ENCODE data around the gene SCYGR1. TPM values are rescaled to one million over a fixed set of nuclear protein-coding genes. Genes with fewer than 3 reads are reported as not detected.

SCYGR1 gene
- total RNA-seq, 1 experiment from 2014 or later, result not detected

GRCh38 chr2:227406177-227407031 lies 18.7 kb upstream of the SCYGR1 start:
- Mint-ChIP-seq H3K9me3 (ENCODE audit: low read depth, unreplicated experiment) (no peaks in the 10 kb centered on the region), H3K4me1 (ENCODE audit: low read depth, unreplicated experiment) (peaks cover 50% of the 10 kb centered on the region), H3K27ac (ENCODE audit: unreplicated experiment) (peak overlapping the region; percentile 86), H3K36me3 (ENCODE audit: insufficient read depth, unreplicated experiment) (peaks cover 19% of the 10 kb centered on the region), H3K27me3 (ENCODE audit: unreplicated experiment) (no peaks in the 10 kb centered on the region), H3K4me3 (ENCODE audit: low read depth, unreplicated experiment) (no peak overlapping the region)
- CTCF ChIA-PET, result interaction anchor here (0.9 to 2.8 kb wide), 12 partner anchors 10 to 456 kb away, joined by 3 to 19 read pairs (median 4); no protein-coding TSS in a partner anchor
- intact Hi-C loops (cut with micrococcal nuclease; ENCODE audit: unreplicated experiment), result loop anchor here (1.0 to 5.0 kb wide), 7 partner anchors 56 to 478 kb away; no protein-coding TSS in a partner anchor
- TSS peak; percentile 99 for BruUV-seq (replicated peaks)
- peak; percentile 78 for DNase-seq
- peak; percentile 69 for TF ChIP-seq CTCF (IDR thresholded peaks at IDR 0.05; ENCODE audit: unreplicated experiment)

- H3K4me3 Mint-ChIP-seq (ENCODE audit: low read depth, unreplicated experiment), result no peak overlapping the region
- peaks cover 63% of the 10 kb centered on the region for H3K4me1 Mint-ChIP-seq (ENCODE audit: low read depth, unreplicated experiment)
- no peaks in the 10 kb centered on the region for H3K27me3 Mint-ChIP-seq (ENCODE audit: unreplicated experiment)
- TF ChIP-seq CTCF (IDR thresholded peaks at IDR 0.05; ENCODE audit: unreplicated experiment), result no peak
- H3K36me3 Mint-ChIP-seq (ENCODE audit: insufficient read depth, unreplicated experiment), result peaks cover 19% of the 10 kb centered on the region
- no peak overlapping the region for H3K27ac Mint-ChIP-seq (ENCODE audit: unreplicated experiment)
- no TSS peak for BruUV-seq (replicated peaks)
- CTCF ChIA-PET, result interaction anchor here (0.6 to 1.8 kb wide), 4 partner anchors 9 to 362 kb away, joined by 3 to 17 read pairs (median 4); no protein-coding TSS in a partner anchor
- intact Hi-C loops (cut with micrococcal nuclease; ENCODE audit: unreplicated experiment), result loop anchor here (5.0 kb wide), 2 partner anchors 173 to 458 kb away; no protein-coding TSS in a partner anchor
- no peaks in the 10 kb centered on the region for H3K9me3 Mint-ChIP-seq (ENCODE audit: low read depth, unreplicated experiment)
- DNase-seq, result no peak
These were observed 17.0 kb upstream of the SCYGR1 start for GRCh38 chr2:227404585-227405271.

- CTCF ChIA-PET, result no interaction called here
- BruUV-seq (replicated peaks), result no TSS peak
- intact Hi-C loops (cut with micrococcal nuclease; ENCODE audit: unreplicated experiment), result no loop called here
- Mint-ChIP-seq H3K9me3 (ENCODE audit: low read depth, unreplicated experiment) (no peaks in the 10 kb centered on the region), H3K27me3 (ENCODE audit: unreplicated experiment) (no peaks in the 10 kb centered on the region), H3K4me1 (ENCODE audit: low read depth, unreplicated experiment) (peaks cover 77% of the 10 kb centered on the region), H3K27ac (ENCODE audit: unreplicated experiment) (peak overlapping the region; percentile 71), H3K36me3 (ENCODE audit: insufficient read depth, unreplicated experiment) (peaks cover 18% of the 10 kb centered on the region), H3K4me3 (ENCODE audit: low read depth, unreplicated experiment) (no peak overlapping the region)
- no peak for DNase-seq
- no peak for TF ChIP-seq CTCF (IDR thresholded peaks at IDR 0.05; ENCODE audit: unreplicated experiment)
These were observed 15.2 kb upstream of the SCYGR1 start for GRCh38 chr2:227402959-227403358.

GRCh38 chr2:227402321-227402720 lies 14.6 kb upstream of the SCYGR1 start:
- CTCF ChIA-PET, result interaction anchor here (1.0 kb wide), 1 partner anchor 77 kb away, joined by 3 read pairs; no protein-coding TSS in a partner anchor
- no peaks in the 10 kb centered on the region for H3K27me3 Mint-ChIP-seq (ENCODE audit: unreplicated experiment)
- H3K36me3 Mint-ChIP-seq (ENCODE audit: insufficient read depth, unreplicated experiment), result peaks cover 12% of the 10 kb centered on the region
- H3K9me3 Mint-ChIP-seq (ENCODE audit: low read depth, unreplicated experiment), result no peaks in the 10 kb centered on the region
- H3K27ac Mint-ChIP-seq (ENCODE audit: unreplicated experiment), result peak overlapping the region; percentile 24
- no peak for DNase-seq
- intact Hi-C loops (cut with micrococcal nuclease; ENCODE audit: unreplicated experiment), result no loop called here
- no peak overlapping the region for H3K4me3 Mint-ChIP-seq (ENCODE audit: low read depth, unreplicated experiment)
- peaks cover 76% of the 10 kb centered on the region for H3K4me1 Mint-ChIP-seq (ENCODE audit: low read depth, unreplicated experiment)
- no TSS peak for BruUV-seq (replicated peaks)
- TF ChIP-seq CTCF (IDR thresholded peaks at IDR 0.05; ENCODE audit: unreplicated experiment), result no peak

All from Calu3 (cell line).